ENCODE data around the gene ABCC11.
"Not testable (repeated sequence)": the region's sequence is repeated elsewhere in the genome, so short reads cannot be mapped to it uniquely, and the experiment has no call there.

ABCC11 gene

GRCh38 chr16:48201515-48202201 is 45.7 kb downstream of the ABCC11 start:
- FAIRE-seq, result no peak

GRCh38 chr16:48197294-48197693 is 50.0 kb downstream of the ABCC11 start:
- FAIRE-seq, result no peak

- no peak for FAIRE-seq
Observed at GRCh38 chr16:48194828-48195556, 52.3 kb downstream of the ABCC11 start.

GRCh38 chr16:48193846-48194245 is 53.5 kb downstream of the ABCC11 start:
- no peak for FAIRE-seq

- no peak for FAIRE-seq
Observed at GRCh38 chr16:48188449-48189102, 58.8 kb downstream of the ABCC11 start.

- no peak for FAIRE-seq
Observed at GRCh38 chr16:48187779-48188178, 59.6 kb downstream of the ABCC11 start.

GRCh38 chr16:48184681-48185080 is 62.7 kb downstream of the ABCC11 start:
- no peak for FAIRE-seq

- FAIRE-seq, result no peak
Observed at GRCh38 chr16:48182979-48183537, 64.3 kb downstream of the ABCC11 start.

GRCh38 chr16:48181746-48182520 is 65.4 kb downstream of the ABCC11 start:
- FAIRE-seq, result not testable (repeated sequence)

GRCh38 chr16:48180868-48181480 is 66.4 kb downstream of the ABCC11 start:
- no peak for FAIRE-seq

- no peak for FAIRE-seq
Observed at GRCh38 chr16:48176635-48177408, 70.5 kb downstream of the ABCC11 start.

- FAIRE-seq, result no peak
Observed at GRCh38 chr16:48173889-48174288, 73.5 kb downstream of the ABCC11 start.

- no peak for FAIRE-seq
Observed at GRCh38 chr16:48172682-48173081, 74.7 kb downstream of the ABCC11 start.

- FAIRE-seq, result no peak
Observed at GRCh38 chr16:48169896-48170295, 77.4 kb downstream of the ABCC11 start.

- no peak for FAIRE-seq
Observed at GRCh38 chr16:48168075-48168474, 79.3 kb downstream of the ABCC11 start.

GRCh38 chr16:48166617-48167016 is 80.7 kb downstream of the ABCC11 start:
- not testable (repeated sequence) for FAIRE-seq

- no peak for FAIRE-seq
Observed at GRCh38 chr16:48165961-48166578, 81.3 kb downstream of the ABCC11 start.

- FAIRE-seq, result no peak
Observed at GRCh38 chr16:48164907-48165715, 82.2 kb downstream of the ABCC11 start.

GRCh38 chr16:48162839-48163410 is 84.4 kb downstream of the ABCC11 start:
- FAIRE-seq, result no peak

GRCh38 chr16:48161906-48162305 is 85.4 kb downstream of the ABCC11 start:
- no peak for FAIRE-seq

Data from colon (tissue), 2 donors.